IMR-90 (cell line): ENCODE measurements around the gene ANKRD13B. TPM values are rescaled to one million over a fixed set of nuclear protein-coding genes. Genes with fewer than 3 reads are reported as not detected.

Experiments used
- ATAC-seq: fragments of 200-7000 bp; cut with Tn5 transposase; 2 replicates; pipeline ENCODE4 v1.9.1; 2020; ENCODE audit warnings: low read depth, mild to moderate bottlenecking, moderate library complexity
- BruUV-seq: library from RNA; stranded (reverse); fragments of 400-500 nt; replicated peaks from 2 replicates; lab custom pipeline; 2021; lab: Mats Ljungman, UMichigan
- CTCF ChIA-PET: fragments of 300-600 bp; formaldehyde crosslinking; extraction: SDS; loops from one replicate; lab custom pipeline; 2021; ENCODE audit warnings: antibody characterized with exemption; lab: Yijun Ruan, JAX
- POLR2A ChIA-PET: fragments of 300-600 bp; sonication (Branson Sonifier 250); formaldehyde crosslinking; loops from one replicate; lab custom pipeline; 2022; ENCODE audit warnings: antibody characterized with exemption; ENCODE audit not compliant: unreplicated experiment; lab: Charles Lee
- DNase-seq: peaks from one replicate; pipeline ENCODE4 v3.0.0; 2013
- H2AFZ ChIP-seq: replicated peaks from 2 replicates; pipeline ENCODE3; 2013; ENCODE audit warnings: low read length, mild to moderate bottlenecking; ENCODE audit not compliant: poor library complexity
- H2AK5ac ChIP-seq: 2 replicates; pipeline ENCODE4 v1.6.1; 2013; ENCODE audit warnings: low read depth, low read length, inconsistent platforms
- H2AK9ac ChIP-seq: replicated peaks from 2 replicates; pipeline ENCODE3; 2013; ENCODE audit warnings: mild to moderate bottlenecking, low read depth, low read length, moderate library complexity; ENCODE audit not compliant: poor library complexity
- H2BK120ac ChIP-seq: 2 replicates; pipeline ENCODE4 v1.6.1; 2013; ENCODE audit warnings: low read depth, low read length, inconsistent platforms
- H2BK15ac ChIP-seq: 3 replicates; pipeline ENCODE4 v1.6.1; 2013; ENCODE audit warnings: low read depth, low read length, inconsistent platforms
- H2BK20ac ChIP-seq: 2 replicates; pipeline ENCODE4 v1.6.1; 2013; ENCODE audit warnings: low read depth, mild to moderate bottlenecking, inconsistent platforms, low read length, moderate library complexity
- H2BK5ac ChIP-seq: 2 replicates; pipeline ENCODE4 v1.6.1; 2013; ENCODE audit warnings: mild to moderate bottlenecking, low read depth, low read length, inconsistent platforms; ENCODE audit not compliant: poor library complexity, severe bottlenecking
- H3K14ac ChIP-seq: replicated peaks from 2 replicates; pipeline ENCODE4 v1.6.1; 2013; ENCODE audit warnings: low read depth, low read length, inconsistent platforms
- H3K18ac ChIP-seq: 2 replicates; pipeline ENCODE4 v1.6.1; 2013; ENCODE audit warnings: low read depth, low read length, control low read depth
- H3K23ac ChIP-seq: 2 replicates; pipeline ENCODE4 v1.6.1; 2013; ENCODE audit warnings: low read depth, low read length, inconsistent platforms
- H3K27ac ChIP-seq: 2 replicates; pipeline ENCODE4 v1.5.1; 2013; ENCODE audit warnings: mild to moderate bottlenecking, control low read depth, low read length; ENCODE audit not compliant: insufficient read depth
- H3K27me3 ChIP-seq: 2 replicates; pipeline ENCODE4 v1.6.1; 2013; ENCODE audit warnings: low read length; ENCODE audit not compliant: control insufficient read depth, insufficient read depth
- H3K36me3 ChIP-seq: 2 replicates; pipeline ENCODE4 v1.6.1; 2013; ENCODE audit warnings: low read length, mixed read lengths; ENCODE audit not compliant: control insufficient read depth, insufficient read depth
- H3K4ac ChIP-seq: 2 replicates; pipeline ENCODE4 v1.6.1; 2013; ENCODE audit warnings: low read depth, low read length, inconsistent platforms
- H3K4me1 ChIP-seq: 2 replicates; pipeline ENCODE4 v1.6.1; 2013; ENCODE audit warnings: low read length, mixed read lengths; ENCODE audit not compliant: control insufficient read depth, insufficient read depth
- H3K4me2 ChIP-seq: 2 replicates; pipeline ENCODE4 v1.6.1; 2013; ENCODE audit warnings: low read depth, mild to moderate bottlenecking, control low read depth, low read length, moderate library complexity
- H3K4me3 ChIP-seq: 2 replicates; pipeline ENCODE4 v1.5.1; 2013; ENCODE audit warnings: low read depth, mild to moderate bottlenecking, control low read depth, low read length, moderate library complexity; ENCODE audit not compliant: insufficient read depth
- H3K56ac ChIP-seq: 2 replicates; pipeline ENCODE4 v1.6.1; 2013; ENCODE audit warnings: low read length, inconsistent platforms; ENCODE audit not compliant: insufficient read depth; ENCODE audit errors: extremely low read depth
- H3K79me1 ChIP-seq, 2 experiments: 2 replicates each; pipeline ENCODE4 v1.6.1; 2013; ENCODE audit warnings: low read length in 2 of 2, inconsistent platforms in 1 of 2, low read depth in 1 of 2
- H3K9ac ChIP-seq: 2 replicates; pipeline ENCODE4 v1.6.1; 2013; ENCODE audit warnings: low read depth, low read length, control low read depth
- H3K9me1 ChIP-seq: 2 replicates; pipeline ENCODE4 v1.6.1; 2013; ENCODE audit warnings: low read length, inconsistent platforms; ENCODE audit not compliant: insufficient read depth
- H3K9me3 ChIP-seq: 2 replicates; pipeline ENCODE4 v1.6.1; 2013; ENCODE audit warnings: low read length; ENCODE audit not compliant: control insufficient read depth, insufficient read depth
- H4K20me1 ChIP-seq: 2 replicates; pipeline ENCODE4 v1.6.1; 2013; ENCODE audit warnings: low read length, inconsistent platforms; ENCODE audit not compliant: insufficient read depth
- H4K5ac ChIP-seq: 2 replicates; pipeline ENCODE4 v1.6.1; 2013; ENCODE audit warnings: mild to moderate bottlenecking, low read depth, low read length, control low read depth
- H4K8ac ChIP-seq, 2 experiments: 2 replicates each; pipeline ENCODE4 v1.6.1; 2013; ENCODE audit warnings: low read depth in 2 of 2, low read length in 2 of 2, control low read depth in 1 of 2, inconsistent platforms in 1 of 2
- H4K91ac ChIP-seq: 2 replicates; pipeline ENCODE4 v1.6.1; 2013; ENCODE audit warnings: low read depth, low read length, inconsistent platforms; ENCODE audit not compliant: insufficient read depth
- CEBPB ChIP-seq: IDR thresholded peaks from 2 replicates; pipeline ENCODE4 v1.6.1; 2012; ENCODE audit warnings: low read depth, low read length, improper control_type of control experiment
- MXI1 ChIP-seq: IDR thresholded peaks from 2 replicates; pipeline ENCODE4 v1.6.1; 2012; ENCODE audit warnings: low read depth, mild to moderate bottlenecking, low read length, moderate library complexity, borderline replicate concordance
- RAD21 ChIP-seq: IDR thresholded peaks from 2 replicates; pipeline ENCODE4 v1.6.1; 2012; ENCODE audit warnings: low read length, improper control_type of control experiment
- SMC3 ChIP-seq: fragments of 150-350 bp; IDR thresholded peaks from 2 replicates; pipeline ENCODE4 v1.6.1; 2016; ENCODE audit warnings: low read depth, mild to moderate bottlenecking, antibody characterized with exemption, low read length, moderate library complexity
- WGBS, 2 experiments: methylation state at CpG; one replicate each; pipeline versions ENCODE4 v1.1.5 to v1.1.7; 2013; ENCODE audit warnings: missing lambda C conversion rate in 2 of 2; ENCODE audit not compliant: insufficient read length in 1 of 2; ENCODE audit errors: extremely low coverage in 2 of 2; 5-methylcytosine and 5-hydroxymethylcytosine counted together
- dilution Hi-C: fragments of 300-500 bp; cut with HindIII; formaldehyde crosslinking; loops from one replicate; pipeline ENCODE4 v1.14.3; 2018; ENCODE audit warnings: low sequenced_read_pairs; ENCODE audit not compliant: unreplicated experiment
- in situ Hi-C: fragments of 300-500 bp; cut with MboI; formaldehyde crosslinking; loops from 3 replicates; pipeline ENCODE4 v1.14.3; 2019; ENCODE audit warnings: low sequenced_read_pairs, inconsistent platforms, mixed read lengths
- intact Hi-C: fragments of 100-400 bp; cut with micrococcal nuclease; formaldehyde crosslinking; loops from 2 replicates; pipeline ENCODE4 v1.10.0; 2022
- polyA plus RNA-seq, 3 experiments: library from polyadenylated mRNA; depleted of rRNA; stranded (reverse); fragments of >200 nt; gene quantifications; 2 replicates each; pipeline ENCODE4 v1.2.3, GENCODE V29; 2012; ENCODE audit warnings: low replicate concordance in 1 of 3
- total RNA-seq: library from RNA; depleted of rRNA; stranded (reverse); fragments of >200 nt; gene quantifications from 2 replicates; pipeline ENCODE4 v1.2.3, GENCODE V29; 2012
- TF ChIP-seq, protein P1 (sequence below): conservative IDR thresholded peaks from 2 replicates; pipeline ENCODE4 v1.5.1; 2012; ENCODE audit warnings: mild to moderate bottlenecking, low read depth, low read length, improper control_type of control experiment

The ANKRD13B gene
- total and polyA plus RNA-seq, 2 of the 4 experiments (the other 2 are of a cell fraction), result 0.90 to 4.0 TPM

DNA sequence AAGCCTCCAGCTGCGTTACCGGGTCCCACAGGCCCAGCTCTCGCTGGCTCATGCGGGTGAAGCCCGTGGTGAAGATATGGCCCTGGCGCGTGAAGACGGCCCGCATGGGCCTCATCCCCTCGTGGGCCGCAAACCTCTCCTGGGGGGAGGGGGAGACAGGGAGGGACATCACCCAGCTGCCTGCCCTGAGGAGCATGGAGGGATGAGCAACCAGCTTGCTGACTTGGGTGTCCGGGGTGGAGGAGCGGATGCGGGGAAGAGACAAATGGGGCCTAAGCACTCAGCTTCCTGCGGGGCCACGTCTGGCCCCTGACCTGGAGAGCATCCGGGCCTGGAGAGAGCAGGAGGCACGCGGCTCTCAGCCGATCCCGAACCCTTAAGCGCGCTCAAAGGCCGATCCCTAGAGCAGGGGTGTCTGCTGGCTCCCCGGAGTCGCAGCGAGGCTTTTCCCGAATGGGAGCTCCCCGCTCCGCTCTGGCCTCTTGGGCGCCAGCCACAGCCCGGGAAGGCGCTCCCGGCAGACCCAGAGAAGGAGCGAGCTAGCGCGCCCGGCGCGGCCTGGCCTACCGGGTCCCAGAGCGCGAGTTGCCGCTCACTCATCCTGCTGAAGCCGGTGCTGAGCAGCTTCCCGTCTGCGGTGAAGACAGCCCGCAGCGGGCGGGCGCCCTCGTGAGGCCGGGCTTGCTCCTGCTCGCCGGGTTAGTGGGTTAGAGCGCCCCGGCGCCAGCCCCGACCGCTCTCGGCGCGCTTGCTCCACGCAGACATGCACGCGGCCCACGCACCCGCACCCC, 24.7 kb downstream of the ANKRD13B start:
- Histone ChIP-seq H2AK5ac (no peak overlapping the region), H2AFZ (peak overlapping the region; percentile 81), H2BK5ac (no peak overlapping the region), H3K23ac (no peak overlapping the region), H3K9me3 (no peaks in the 10 kb centered on the region), H3K36me3 (peaks cover 2% of the 10 kb centered on the region; the same call in 1 of the 2 replicates), H3K56ac (no peak overlapping the region), H2AK9ac (peak overlapping the region; percentile 9), H3K9me1 (peaks cover 25% of the 10 kb centered on the region), H4K8ac (no peak overlapping the region; a peak in 1 of 4 replicates), H4K5ac (no peak overlapping the region), H3K27me3 (no peaks in the 10 kb centered on the region; the same call in 1 of the 2 replicates), H4K91ac (no peak overlapping the region), H2BK15ac (no peak overlapping the region), H3K9ac (no peak overlapping the region), H4K20me1 (peaks cover 9% of the 10 kb centered on the region; the same call in 1 of the 2 replicates), H3K14ac (no peak overlapping the region), H2BK120ac (no peak overlapping the region), H3K18ac (no peak overlapping the region), H3K4me3 (no peak overlapping the region), H3K4me2 (no peak overlapping the region), H3K4ac (no peak overlapping the region), H2BK20ac (no peak overlapping the region), H3K4me1 (peaks cover 15% of the 10 kb centered on the region), H3K79me1 (peaks cover 0 to 22% of the 10 kb centered on the region in 2 experiments; a peak in 1 of 4 replicates), H3K27ac (no peak overlapping the region)
- intact Hi-C loops (no loop called here), dilution Hi-C loops (no loop called here), in situ Hi-C loops (no loop called here)
- BruUV-seq, result no TSS peak
- WGBS, 2 experiments, result 28% methylated on average over 38 of the region's 68 CpGs; no CpG with 5 or more reads in 1 of the 2 experiments
- TF ChIP-seq RAD21, result peak; percentile 32
- no peak for TF ChIP-seq MXI1
- TF ChIP-seq, protein P1, sequence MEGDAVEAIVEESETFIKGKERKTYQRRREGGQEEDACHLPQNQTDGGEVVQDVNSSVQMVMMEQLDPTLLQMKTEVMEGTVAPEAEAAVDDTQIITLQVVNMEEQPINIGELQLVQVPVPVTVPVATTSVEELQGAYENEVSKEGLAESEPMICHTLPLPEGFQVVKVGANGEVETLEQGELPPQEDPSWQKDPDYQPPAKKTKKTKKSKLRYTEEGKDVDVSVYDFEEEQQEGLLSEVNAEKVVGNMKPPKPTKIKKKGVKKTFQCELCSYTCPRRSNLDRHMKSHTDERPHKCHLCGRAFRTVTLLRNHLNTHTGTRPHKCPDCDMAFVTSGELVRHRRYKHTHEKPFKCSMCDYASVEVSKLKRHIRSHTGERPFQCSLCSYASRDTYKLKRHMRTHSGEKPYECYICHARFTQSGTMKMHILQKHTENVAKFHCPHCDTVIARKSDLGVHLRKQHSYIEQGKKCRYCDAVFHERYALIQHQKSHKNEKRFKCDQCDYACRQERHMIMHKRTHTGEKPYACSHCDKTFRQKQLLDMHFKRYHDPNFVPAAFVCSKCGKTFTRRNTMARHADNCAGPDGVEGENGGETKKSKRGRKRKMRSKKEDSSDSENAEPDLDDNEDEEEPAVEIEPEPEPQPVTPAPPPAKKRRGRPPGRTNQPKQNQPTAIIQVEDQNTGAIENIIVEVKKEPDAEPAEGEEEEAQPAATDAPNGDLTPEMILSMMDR, result peak; percentile 44
- TF ChIP-seq SMC3, result no peak
- no peak for TF ChIP-seq CEBPB
- ChIA-PET POLR2A (interaction anchor here (1.0 kb wide), 1 partner anchor 144 kb away, joined by 5 read pairs; no protein-coding TSS in a partner anchor), CTCF (interaction anchor here (0.5 to 2.2 kb wide), 6 partner anchors 9 to 443 kb away, joined by 3 to 5 read pairs (median 3); no protein-coding TSS in a partner anchor)
- DNase-seq (peak; percentile 49), ATAC-seq (no peak)
